Measurements from ENCODE around the gene HSPA12B. TPM values are rescaled to one million over a fixed set of nuclear protein-coding genes. Genes with fewer than 3 reads are reported as not detected.

HSPA12B gene
- total RNA-seq, 2 donors from 2014 or later, result 11.2 to 13.4 TPM

- peaks cover 0 to 57% of the 10 kb centered on the region in 2 donors for H3K4me1 ChIP-seq
- peak overlapping the region in 1 of 2 donors; percentile 56 for H3K4me3 ChIP-seq
- TF ChIP-seq, protein P1, sequence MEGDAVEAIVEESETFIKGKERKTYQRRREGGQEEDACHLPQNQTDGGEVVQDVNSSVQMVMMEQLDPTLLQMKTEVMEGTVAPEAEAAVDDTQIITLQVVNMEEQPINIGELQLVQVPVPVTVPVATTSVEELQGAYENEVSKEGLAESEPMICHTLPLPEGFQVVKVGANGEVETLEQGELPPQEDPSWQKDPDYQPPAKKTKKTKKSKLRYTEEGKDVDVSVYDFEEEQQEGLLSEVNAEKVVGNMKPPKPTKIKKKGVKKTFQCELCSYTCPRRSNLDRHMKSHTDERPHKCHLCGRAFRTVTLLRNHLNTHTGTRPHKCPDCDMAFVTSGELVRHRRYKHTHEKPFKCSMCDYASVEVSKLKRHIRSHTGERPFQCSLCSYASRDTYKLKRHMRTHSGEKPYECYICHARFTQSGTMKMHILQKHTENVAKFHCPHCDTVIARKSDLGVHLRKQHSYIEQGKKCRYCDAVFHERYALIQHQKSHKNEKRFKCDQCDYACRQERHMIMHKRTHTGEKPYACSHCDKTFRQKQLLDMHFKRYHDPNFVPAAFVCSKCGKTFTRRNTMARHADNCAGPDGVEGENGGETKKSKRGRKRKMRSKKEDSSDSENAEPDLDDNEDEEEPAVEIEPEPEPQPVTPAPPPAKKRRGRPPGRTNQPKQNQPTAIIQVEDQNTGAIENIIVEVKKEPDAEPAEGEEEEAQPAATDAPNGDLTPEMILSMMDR (IDR thresholded peaks at IDR 0.05), result no peak
- H3K27ac ChIP-seq, result peak overlapping the region; percentile 57 to 66
- H3K27me3 ChIP-seq, result no peaks in the 10 kb centered on the region
- DNase-seq (ENCODE audit: low spot score), result no peak
- no peaks in the 10 kb centered on the region for H3K36me3 ChIP-seq
- no peaks in the 10 kb centered on the region for H3K9me3 ChIP-seq
Measured at GRCh38 chr20:3731944-3732326, 550 bp upstream of the HSPA12B start.

DNA sequence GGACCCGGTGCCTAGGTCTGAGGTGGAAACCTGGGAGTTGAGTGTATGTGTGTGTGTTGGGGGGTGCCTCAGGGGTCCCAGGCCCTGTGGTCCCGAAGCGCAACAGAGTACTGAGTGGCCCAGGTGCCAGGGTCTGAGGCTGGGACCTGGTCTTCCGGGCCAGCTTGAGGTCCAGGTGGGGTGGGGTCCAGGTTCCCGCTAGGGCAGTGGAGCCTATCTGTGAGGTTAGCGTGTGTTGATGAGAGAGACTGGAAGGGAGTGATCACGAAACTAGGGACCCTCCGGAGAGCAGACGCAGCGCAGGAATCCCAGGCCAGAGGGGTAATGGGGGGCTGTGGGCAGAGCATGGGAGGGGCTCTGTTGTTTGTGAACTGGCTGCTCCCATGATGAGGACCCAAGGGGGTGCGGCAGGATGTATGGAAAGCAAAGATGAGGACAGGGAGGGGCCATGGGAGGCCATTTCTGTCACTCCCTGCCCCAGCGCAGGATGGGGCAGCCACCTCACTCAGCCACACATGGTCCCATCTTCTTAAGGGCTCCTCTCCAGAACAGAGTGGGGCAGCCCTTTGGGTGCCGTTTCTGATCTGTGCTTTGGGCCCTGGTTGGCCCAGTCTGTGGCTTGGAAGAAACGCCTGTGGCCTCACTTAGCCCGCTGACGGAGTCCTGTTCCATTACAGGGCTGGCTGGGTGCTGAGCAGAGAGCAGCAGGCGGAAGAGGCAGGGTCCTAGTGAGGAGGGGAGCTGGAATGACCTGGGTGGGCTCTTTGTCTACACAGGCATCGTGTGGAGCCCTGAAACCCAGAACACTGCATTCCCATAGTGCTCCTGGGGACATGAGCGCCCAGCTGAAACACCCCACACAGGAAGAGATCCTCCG, 872 bp downstream of the HSPA12B start:
- DNase-seq (ENCODE audit: low spot score), result no peak
- Histone ChIP-seq H3K9me3 (no peaks in the 10 kb centered on the region), H3K27me3 (no peaks in the 10 kb centered on the region), H3K4me3 (peak overlapping the region; percentile 46 to 56), H3K4me1 (peaks cover 0 to 54% of the 10 kb centered on the region in 2 donors), H3K36me3 (no peaks in the 10 kb centered on the region), H3K27ac (peak overlapping the region; percentile 57 to 64)
- TF ChIP-seq, protein P1 (IDR thresholded peaks at IDR 0.05), result no peak

GRCh38 chr20:3734111-3734843, 1.8 kb downstream of the HSPA12B start:
- no peaks in the 10 kb centered on the region for H3K27me3 ChIP-seq

DNA sequence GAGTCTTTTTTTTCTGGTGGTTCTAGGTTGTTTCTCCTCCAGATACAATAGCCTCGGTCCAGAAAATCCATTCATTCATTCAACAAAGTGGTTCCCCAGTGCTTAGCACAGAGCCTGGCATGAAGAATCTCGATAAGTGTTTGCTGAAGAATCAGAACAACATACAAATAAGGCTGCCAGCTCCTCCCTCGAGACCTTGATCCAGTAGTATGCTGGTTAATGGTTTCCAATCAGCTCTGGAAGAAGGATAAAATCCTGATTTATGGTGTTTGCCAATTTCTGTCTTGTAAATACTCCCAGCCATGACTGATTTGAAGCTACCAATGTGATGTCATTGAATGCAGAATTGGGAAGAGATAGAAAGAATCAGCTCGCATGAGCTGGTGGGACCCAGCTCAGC, 3.3 kb downstream of the HSPA12B start:
- Histone ChIP-seq H3K4me3 (no peak overlapping the region), H3K27ac (no peak overlapping the region), H3K9me3 (no peaks in the 10 kb centered on the region), H3K36me3 (no peaks in the 10 kb centered on the region), H3K27me3 (no peaks in the 10 kb centered on the region), H3K4me1 (peaks cover 0 to 53% of the 10 kb centered on the region in 2 donors)
- TF ChIP-seq, protein P1 (IDR thresholded peaks at IDR 0.05), result no peak
- DNase-seq (ENCODE audit: low spot score), result no peak

More at GRCh38 chr20:3734111-3734843, 1.8 kb downstream of the HSPA12B start:
- no peaks in the 10 kb centered on the region for H3K9me3 ChIP-seq
- peak overlapping the region; percentile 57 to 64 for H3K27ac ChIP-seq
- H3K36me3 ChIP-seq, result no peaks in the 10 kb centered on the region
- peak overlapping the region; percentile 46 to 56 for H3K4me3 ChIP-seq
- DNase-seq (ENCODE audit: low spot score), result no peak
- H3K4me1 ChIP-seq, result peaks cover 0 to 52% of the 10 kb centered on the region in 2 donors
- TF ChIP-seq, protein P1 (IDR thresholded peaks at IDR 0.05), result no peak

GRCh38 chr20:3738111-3739053, 5.9 kb downstream of the HSPA12B start:
- TF ChIP-seq, protein P1 (IDR thresholded peaks at IDR 0.05), result no peak
- Histone ChIP-seq H3K27ac (no peak overlapping the region), H3K27me3 (no peaks in the 10 kb centered on the region), H3K4me3 (no peak overlapping the region), H3K4me1 (peaks cover 0 to 41% of the 10 kb centered on the region in 2 donors), H3K9me3 (no peaks in the 10 kb centered on the region), H3K36me3 (no peaks in the 10 kb centered on the region)
- no peak for DNase-seq (ENCODE audit: low spot score)
